ENCODE results near the gene SRPK2.

SRPK2 gene

DNA sequence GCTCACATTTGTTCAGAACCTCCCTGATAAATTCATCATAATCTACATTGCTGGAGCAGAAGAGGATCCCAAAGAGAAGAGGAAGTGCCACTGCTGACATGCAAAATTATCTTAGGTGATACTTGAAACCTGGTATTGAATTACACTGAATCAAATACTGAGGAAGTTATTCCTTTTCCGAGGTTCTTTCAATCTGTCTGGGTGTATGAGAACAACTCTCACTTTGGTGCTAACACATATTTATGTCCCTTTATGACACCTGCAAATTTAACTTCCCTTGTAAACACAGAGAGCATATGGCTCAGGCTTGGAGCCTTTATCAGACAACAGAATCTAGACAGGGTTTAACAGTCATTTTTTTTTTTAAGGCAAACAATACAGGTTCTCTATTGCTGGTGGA lies 131.4 kb downstream of the SRPK2 start:
- H3K27ac ChIP-seq (replicated peaks; ENCODE audit: low read length): no peak overlapping the region
- H2AK5ac ChIP-seq (ENCODE audit: low read depth, low read length): no peak overlapping the region
- DNase-seq (ENCODE audit: low spot score): no peak

DNA sequence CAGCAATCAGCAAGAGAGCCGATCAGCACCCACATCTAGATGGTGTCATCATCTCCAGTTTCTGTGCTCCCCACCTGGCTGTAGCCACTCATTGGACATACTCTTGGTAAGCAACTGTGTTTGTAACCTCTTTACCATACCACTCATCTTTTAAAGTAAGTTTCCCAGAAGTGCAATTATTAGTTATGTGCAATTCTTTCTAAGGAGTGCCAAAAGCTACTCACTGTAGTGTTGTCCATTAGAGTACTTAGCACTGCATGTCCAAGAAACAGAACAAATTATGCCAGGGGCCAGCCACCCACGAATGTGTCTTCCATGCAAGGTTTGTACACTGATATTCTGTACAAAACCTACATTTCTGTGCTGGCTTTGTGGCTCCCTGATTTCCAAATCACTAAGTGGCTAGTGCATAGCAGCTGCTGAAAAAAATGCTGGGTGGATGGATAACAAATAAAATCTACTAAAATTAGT lies 131.9 kb downstream of the SRPK2 start:
- no peak overlapping the region for H3K18ac ChIP-seq (ENCODE audit: low read length)
- H3K4me1 ChIP-seq (ENCODE audit: control insufficient read depth in 2 of 2, insufficient read depth in 1 of 2, low read depth in 1 of 2, low read length in 2 of 2): peaks cover 0 to 8% of the 10 kb centered on the region in 2 donors
- H2AFZ ChIP-seq (ENCODE audit: low read length): no peak overlapping the region
- H3K27ac ChIP-seq (replicated peaks; ENCODE audit: low read length): no peak overlapping the region
- no peaks in the 10 kb centered on the region for H3K9me3 ChIP-seq (replicated peaks in 1 of 2; ENCODE audit: control insufficient read depth in 2 of 2, insufficient read depth in 1 of 2, low read depth in 1 of 2, low read length in 2 of 2)
- no peak overlapping the region for H2BK5ac ChIP-seq (ENCODE audit: low read length)
- no peak overlapping the region for H3K4me3 ChIP-seq (ENCODE audit: low read length in 2 of 2)
- WGBS, 2 donors (ENCODE audit: extremely low coverage in 2 of 2, insufficient read length in 2 of 2, insufficient replicate concordance in 1 of 2): no CpG with 5 or more reads among the region's 2 CpGs
- no peak overlapping the region for H3K4me2 ChIP-seq (ENCODE audit: insufficient read depth, low read length, poor library complexity, severe bottlenecking)
- H3K79me1 ChIP-seq (ENCODE audit: low read depth, low read length): peaks cover 2% of the 10 kb centered on the region
- no peak overlapping the region for H3K9ac ChIP-seq (ENCODE audit: low read depth, low read length, poor library complexity)
- H3K27me3 ChIP-seq (ENCODE audit: control insufficient read depth in 3 of 3, insufficient read depth in 3 of 3, low read depth in 1 of 3, low read length in 3 of 3): no peaks in the 10 kb centered on the region
- H2BK120ac ChIP-seq (ENCODE audit: low read depth, low read length): no peak overlapping the region
- H4K8ac ChIP-seq (ENCODE audit: low read depth, low read length): no peak overlapping the region
- no peak overlapping the region for H3K23ac ChIP-seq (ENCODE audit: low read depth, low read length, poor library complexity)
- DNase-seq (ENCODE audit: low spot score): no peak
- no peak overlapping the region for H2AK5ac ChIP-seq (ENCODE audit: low read depth, low read length)
- H3K4ac ChIP-seq (ENCODE audit: low read length): no peak overlapping the region
- H3K14ac ChIP-seq (ENCODE audit: low read length): no peak overlapping the region
- no peak overlapping the region for H4K91ac ChIP-seq (ENCODE audit: low read depth, low read length, poor library complexity)
- no peaks in the 10 kb centered on the region for H3K36me3 ChIP-seq (replicated peaks in 1 of 2; ENCODE audit: control insufficient read depth in 2 of 2, insufficient read depth in 2 of 2, low read length in 2 of 2)
- no peak overlapping the region for H2BK15ac ChIP-seq (ENCODE audit: low read length)
- H2BK12ac ChIP-seq (ENCODE audit: low read length): no peak overlapping the region

More for the DNA sequence above, 131.4 kb downstream of the SRPK2 start:
- no peak overlapping the region for H3K4me2 ChIP-seq (ENCODE audit: insufficient read depth, low read length, poor library complexity, severe bottlenecking)
- H3K23ac ChIP-seq (ENCODE audit: low read depth, low read length, poor library complexity): no peak overlapping the region
- no peaks in the 10 kb centered on the region for H3K36me3 ChIP-seq (replicated peaks in 1 of 2; ENCODE audit: control insufficient read depth in 2 of 2, insufficient read depth in 2 of 2, low read length in 2 of 2)
- no peak overlapping the region for H3K18ac ChIP-seq (ENCODE audit: low read length)
- no peak overlapping the region for H2BK15ac ChIP-seq (ENCODE audit: low read length)
- H3K14ac ChIP-seq (ENCODE audit: low read length): no peak overlapping the region
- no peak overlapping the region for H3K4me3 ChIP-seq (ENCODE audit: low read length in 2 of 2)
- H4K91ac ChIP-seq (ENCODE audit: low read depth, low read length, poor library complexity): no peak overlapping the region
- no CpG with 5 or more reads among the region's 1 CpG for WGBS, 2 donors (ENCODE audit: extremely low coverage in 2 of 2, insufficient read length in 2 of 2, insufficient replicate concordance in 1 of 2)
- H2BK12ac ChIP-seq (ENCODE audit: low read length): no peak overlapping the region
- H3K9ac ChIP-seq (ENCODE audit: low read depth, low read length, poor library complexity): no peak overlapping the region
- peaks cover 2% of the 10 kb centered on the region for H3K79me1 ChIP-seq (ENCODE audit: low read depth, low read length)
- peaks cover 0 to 8% of the 10 kb centered on the region in 2 donors for H3K4me1 ChIP-seq (ENCODE audit: control insufficient read depth in 2 of 2, insufficient read depth in 1 of 2, low read depth in 1 of 2, low read length in 2 of 2)
- no peak overlapping the region for H3K4ac ChIP-seq (ENCODE audit: low read length)
- H3K27me3 ChIP-seq (ENCODE audit: control insufficient read depth in 3 of 3, insufficient read depth in 3 of 3, low read depth in 1 of 3, low read length in 3 of 3): no peaks in the 10 kb centered on the region
- H2BK5ac ChIP-seq (ENCODE audit: low read length): no peak overlapping the region
- H2BK120ac ChIP-seq (ENCODE audit: low read depth, low read length): no peak overlapping the region
- no peak overlapping the region for H2AFZ ChIP-seq (ENCODE audit: low read length)
- H4K8ac ChIP-seq (ENCODE audit: low read depth, low read length): no peak overlapping the region
- no peaks in the 10 kb centered on the region for H3K9me3 ChIP-seq (replicated peaks in 1 of 2; ENCODE audit: control insufficient read depth in 2 of 2, insufficient read depth in 1 of 2, low read depth in 1 of 2, low read length in 2 of 2)

DNA sequence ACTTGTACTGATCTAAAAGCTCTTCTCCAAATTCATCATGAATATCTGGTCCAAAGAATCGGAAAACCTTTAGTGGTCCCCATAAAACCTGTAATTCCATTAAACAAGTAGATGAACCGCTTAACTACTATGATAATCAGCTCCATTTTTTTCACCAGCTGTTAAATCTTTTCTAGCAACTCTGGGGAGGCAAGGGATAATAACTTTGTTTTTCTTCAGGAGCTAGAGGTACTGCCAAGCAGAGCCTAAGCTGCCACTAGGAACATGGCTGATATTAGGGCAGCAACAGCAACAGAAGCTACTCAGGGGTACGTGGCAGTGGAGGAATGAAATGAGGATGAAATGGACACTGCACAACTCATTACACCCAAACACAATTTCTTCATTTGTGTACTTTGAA lies 138.0 kb downstream of the SRPK2 start:
- peaks cover 1 to 10% of the 10 kb centered on the region in 2 donors for H3K4me1 ChIP-seq (ENCODE audit: control insufficient read depth in 2 of 2, insufficient read depth in 1 of 2, low read depth in 1 of 2, low read length in 2 of 2)
- H3K27ac ChIP-seq (replicated peaks; ENCODE audit: low read length): no peak overlapping the region
- H2BK120ac ChIP-seq (ENCODE audit: low read depth, low read length): no peak overlapping the region
- no peak overlapping the region for H4K91ac ChIP-seq (ENCODE audit: low read depth, low read length, poor library complexity)
- DNase-seq (ENCODE audit: low spot score): no peak
- H2AK5ac ChIP-seq (ENCODE audit: low read depth, low read length): no peak overlapping the region
- H3K4ac ChIP-seq (ENCODE audit: low read length): no peak overlapping the region
- no peak overlapping the region for H2AFZ ChIP-seq (ENCODE audit: low read length)
- H3K23ac ChIP-seq (ENCODE audit: low read depth, low read length, poor library complexity): no peak overlapping the region
- H2BK5ac ChIP-seq (ENCODE audit: low read length): no peak overlapping the region
- H3K9me3 ChIP-seq (replicated peaks in 1 of 2; ENCODE audit: control insufficient read depth in 2 of 2, insufficient read depth in 1 of 2, low read depth in 1 of 2, low read length in 2 of 2): no peaks in the 10 kb centered on the region
- H3K4me2 ChIP-seq (ENCODE audit: insufficient read depth, low read length, poor library complexity, severe bottlenecking): no peak overlapping the region
- H3K36me3 ChIP-seq (replicated peaks in 1 of 2; ENCODE audit: control insufficient read depth in 2 of 2, insufficient read depth in 2 of 2, low read length in 2 of 2): no peaks in the 10 kb centered on the region
- WGBS, 2 donors (ENCODE audit: extremely low coverage in 2 of 2, insufficient read length in 2 of 2, insufficient replicate concordance in 1 of 2): no CpG with 5 or more reads among the region's 3 CpGs
- H3K27me3 ChIP-seq (ENCODE audit: control insufficient read depth in 3 of 3, insufficient read depth in 3 of 3, low read depth in 1 of 3, low read length in 3 of 3): no peaks in the 10 kb centered on the region
- peaks cover 2% of the 10 kb centered on the region for H3K79me1 ChIP-seq (ENCODE audit: low read depth, low read length)
- H3K14ac ChIP-seq (ENCODE audit: low read length): no peak overlapping the region
- H3K9ac ChIP-seq (ENCODE audit: low read depth, low read length, poor library complexity): no peak overlapping the region
- no peak overlapping the region for H4K8ac ChIP-seq (ENCODE audit: low read depth, low read length)
- H3K18ac ChIP-seq (ENCODE audit: low read length): no peak overlapping the region
- no peak overlapping the region for H2BK15ac ChIP-seq (ENCODE audit: low read length)
- no peak overlapping the region for H2BK12ac ChIP-seq (ENCODE audit: low read length)
- H3K4me3 ChIP-seq (ENCODE audit: low read length in 2 of 2): no peak overlapping the region

DNA sequence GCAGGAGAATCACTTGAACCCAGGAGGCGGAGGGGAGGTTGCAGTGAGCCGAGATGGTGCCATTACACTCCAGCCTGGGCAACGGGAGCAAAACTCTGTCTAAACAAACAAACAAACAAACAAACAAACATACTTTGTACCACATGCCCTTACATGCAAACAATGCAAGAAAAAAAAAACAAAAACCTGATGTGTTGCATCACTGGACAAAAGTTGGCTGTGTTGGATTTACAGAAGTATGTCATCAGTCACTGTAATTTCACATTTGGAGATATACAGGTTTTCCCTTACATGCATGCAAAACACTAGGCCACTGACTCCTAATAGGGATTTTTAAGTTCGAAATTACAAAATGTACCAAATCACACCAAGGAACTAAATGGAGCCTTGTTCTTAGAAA lies 138.5 kb downstream of the SRPK2 start:
- H2BK12ac ChIP-seq (ENCODE audit: low read length): no peak overlapping the region
- no peak overlapping the region for H2BK5ac ChIP-seq (ENCODE audit: low read length)
- no peak overlapping the region for H4K8ac ChIP-seq (ENCODE audit: low read depth, low read length)
- H3K18ac ChIP-seq (ENCODE audit: low read length): no peak overlapping the region
- H3K9ac ChIP-seq (ENCODE audit: low read depth, low read length, poor library complexity): no peak overlapping the region
- no peak overlapping the region for H2BK120ac ChIP-seq (ENCODE audit: low read depth, low read length)
- H2AK5ac ChIP-seq (ENCODE audit: low read depth, low read length): no peak overlapping the region
- no peak overlapping the region for H3K27ac ChIP-seq (replicated peaks; ENCODE audit: low read length)
- no peak overlapping the region for H3K23ac ChIP-seq (ENCODE audit: low read depth, low read length, poor library complexity)
- no peak overlapping the region for H2BK15ac ChIP-seq (ENCODE audit: low read length)
- H3K9me3 ChIP-seq (replicated peaks in 1 of 2; ENCODE audit: control insufficient read depth in 2 of 2, insufficient read depth in 1 of 2, low read depth in 1 of 2, low read length in 2 of 2): no peaks in the 10 kb centered on the region
- H2AFZ ChIP-seq (ENCODE audit: low read length): no peak overlapping the region
- no peak overlapping the region for H4K91ac ChIP-seq (ENCODE audit: low read depth, low read length, poor library complexity)
- H3K4me2 ChIP-seq (ENCODE audit: insufficient read depth, low read length, poor library complexity, severe bottlenecking): no peak overlapping the region
- H3K36me3 ChIP-seq (replicated peaks in 1 of 2; ENCODE audit: control insufficient read depth in 2 of 2, insufficient read depth in 2 of 2, low read length in 2 of 2): no peaks in the 10 kb centered on the region
- H3K27me3 ChIP-seq (ENCODE audit: control insufficient read depth in 3 of 3, insufficient read depth in 3 of 3, low read depth in 1 of 3, low read length in 3 of 3): no peaks in the 10 kb centered on the region
- peaks cover 2% of the 10 kb centered on the region for H3K79me1 ChIP-seq (ENCODE audit: low read depth, low read length)
- WGBS, 2 donors (ENCODE audit: extremely low coverage in 2 of 2, insufficient read length in 2 of 2, insufficient replicate concordance in 1 of 2): no CpG with 5 or more reads among the region's 4 CpGs
- H3K14ac ChIP-seq (ENCODE audit: low read length): no peak overlapping the region
- DNase-seq (ENCODE audit: low spot score): no peak
- H3K4ac ChIP-seq (ENCODE audit: low read length): no peak overlapping the region
- peaks cover 3 to 15% of the 10 kb centered on the region in 2 donors for H3K4me1 ChIP-seq (ENCODE audit: control insufficient read depth in 2 of 2, insufficient read depth in 1 of 2, low read depth in 1 of 2, low read length in 2 of 2)
- H3K4me3 ChIP-seq (ENCODE audit: low read length in 2 of 2): no peak overlapping the region

Data from neuronal stem cell (in vitro differentiated cells).